Ishikawa (cell line): ENCODE data around the gene TIMP1.

Experiments
- CEBPB ChIP-seq: IDR thresholded peaks from 2 replicates; pipeline ENCODE4 v1.6.1; 2012
- CREB1 ChIP-seq: IDR thresholded peaks from 2 replicates; pipeline ENCODE4 v1.6.1; 2012; ENCODE audit warnings: low read depth
- EGR1 ChIP-seq: IDR thresholded peaks from 2 replicates; pipeline ENCODE4 v1.6.1; 2012
- EP300 ChIP-seq: IDR thresholded peaks from 2 replicates; pipeline ENCODE4 v1.6.1; 2012; ENCODE audit warnings: borderline replicate concordance
- FOXM1 ChIP-seq: IDR thresholded peaks from 2 replicates; pipeline ENCODE4 v1.6.1; 2012; ENCODE audit warnings: low read depth, borderline replicate concordance
- MAX ChIP-seq: IDR thresholded peaks from 2 replicates; pipeline ENCODE4 v1.6.1; 2012
- NFIC ChIP-seq: IDR thresholded peaks from 2 replicates; pipeline ENCODE4 v1.6.1; 2012
- RAD21 ChIP-seq: IDR thresholded peaks from 2 replicates; pipeline ENCODE4 v1.6.1; 2012; ENCODE audit warnings: low read depth
- REST ChIP-seq: IDR thresholded peaks from 2 replicates; pipeline ENCODE4 v1.6.1; 2012; ENCODE audit warnings: low read depth, mild to moderate bottlenecking
- TAF1 ChIP-seq: IDR thresholded peaks from 2 replicates; pipeline ENCODE4 v1.6.1; 2012; ENCODE audit warnings: low read depth, mild to moderate bottlenecking
- TCF12 ChIP-seq: IDR thresholded peaks from 2 replicates; pipeline ENCODE4 v1.6.1; 2012; ENCODE audit warnings: low read depth
- TEAD4 ChIP-seq: IDR thresholded peaks from 2 replicates; pipeline ENCODE4 v1.6.1; 2012
- USF1 ChIP-seq: IDR thresholded peaks from 2 replicates; pipeline ENCODE4 v1.6.1; 2012
- YY1 ChIP-seq: IDR thresholded peaks from 2 replicates; pipeline ENCODE4 v1.6.1; 2012; ENCODE audit warnings: low read depth
- ZBTB7A ChIP-seq: IDR thresholded peaks from 2 replicates; pipeline ENCODE4 v1.6.1; 2012; ENCODE audit warnings: low read depth

TIMP1 gene

GRCh38 chrX:47612418-47612817 is 30.2 kb downstream of the TIMP1 start:
- TF ChIP-seq EP300 = no peak
- no peak for TF ChIP-seq TEAD4
- TF ChIP-seq MAX = no peak
- no peak for TF ChIP-seq CEBPB
- TF ChIP-seq NFIC = no peak
- TF ChIP-seq TAF1 = no peak
- no peak for TF ChIP-seq CREB1

- no peak for TF ChIP-seq NFIC
- TF ChIP-seq CEBPB = no peak
- TF ChIP-seq FOXM1 = no peak
- no peak for TF ChIP-seq MAX
- TF ChIP-seq TEAD4 = no peak
- no peak for TF ChIP-seq USF1
- no peak for TF ChIP-seq CREB1
- TF ChIP-seq EGR1 = no peak
- no peak for TF ChIP-seq YY1
- TF ChIP-seq EP300 = no peak
- no peak for TF ChIP-seq TCF12
- TF ChIP-seq TAF1 = no peak
- no peak for TF ChIP-seq ZBTB7A
- no peak for TF ChIP-seq REST
- TF ChIP-seq RAD21 = no peak
Measured at GRCh38 chrX:47613082-47613481, 30.8 kb downstream of the TIMP1 start.

- TF ChIP-seq CEBPB = no peak
- no peak for TF ChIP-seq YY1
- no peak for TF ChIP-seq TCF12
- no peak for TF ChIP-seq TEAD4
- no peak for TF ChIP-seq EGR1
- TF ChIP-seq USF1 = no peak
- no peak for TF ChIP-seq EP300
- TF ChIP-seq TAF1 = no peak
- TF ChIP-seq MAX = no peak
- TF ChIP-seq ZBTB7A = no peak
- no peak for TF ChIP-seq REST
- TF ChIP-seq NFIC = no peak
- no peak for TF ChIP-seq RAD21
- no peak for TF ChIP-seq CREB1
- no peak for TF ChIP-seq FOXM1
Measured at GRCh38 chrX:47614618-47615017, 32.4 kb downstream of the TIMP1 start.

GRCh38 chrX:47618923-47619485 is 36.8 kb downstream of the TIMP1 start:
- TF ChIP-seq REST = peak; percentile 22; the same call in 1 of the 2 replicates
- no peak for TF ChIP-seq ZBTB7A
- no peak for TF ChIP-seq EGR1
